Activated naive CD4-positive, alpha-beta T cell (primary cell): Measurements from ENCODE around the gene FAM229B.

ENCODE experiments used
- DNase-seq, 4 experiments: peaks; one replicate each; lab custom pipeline; 2025; lab: John Stamatoyannopoulos, UW

Gene FAM229B

DNA sequence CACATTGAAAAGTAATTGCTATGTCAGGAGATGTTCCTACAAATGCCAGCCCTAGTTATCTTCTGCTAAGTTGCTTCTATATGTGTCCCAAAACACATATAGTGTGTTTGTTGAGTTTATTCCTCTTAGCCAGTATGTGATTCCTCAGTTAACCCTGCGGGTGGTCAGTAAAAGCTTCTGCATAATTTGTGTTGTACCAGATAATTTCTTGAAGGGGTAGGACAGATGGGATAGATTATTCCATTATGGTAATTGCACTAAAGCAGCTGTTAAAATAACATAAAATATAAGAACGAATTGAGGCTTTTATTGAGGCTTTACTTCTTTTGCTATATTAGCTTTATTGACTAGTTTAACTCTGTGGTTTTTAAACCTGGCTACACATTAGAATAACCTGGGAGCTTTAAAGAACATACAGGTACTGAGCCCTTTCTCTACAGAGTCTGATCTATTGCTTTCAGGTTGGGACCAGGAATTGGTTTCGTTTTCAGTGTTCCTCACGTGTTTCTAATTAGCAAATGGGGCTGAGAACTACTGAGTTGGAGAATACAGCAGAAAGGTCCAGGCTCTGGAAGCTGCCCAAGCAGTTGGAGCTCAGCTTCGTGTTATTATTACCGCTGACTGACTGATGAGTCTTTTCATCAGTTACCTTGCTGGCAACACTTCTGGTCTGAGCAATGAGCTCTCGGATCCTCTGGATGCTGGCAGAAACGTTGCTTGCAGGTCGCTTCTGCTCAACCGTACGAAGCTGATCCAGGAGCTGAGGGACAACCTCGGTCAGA is 56.9 kb downstream of the FAM229B start:
- no peak for DNase-seq

DNA sequence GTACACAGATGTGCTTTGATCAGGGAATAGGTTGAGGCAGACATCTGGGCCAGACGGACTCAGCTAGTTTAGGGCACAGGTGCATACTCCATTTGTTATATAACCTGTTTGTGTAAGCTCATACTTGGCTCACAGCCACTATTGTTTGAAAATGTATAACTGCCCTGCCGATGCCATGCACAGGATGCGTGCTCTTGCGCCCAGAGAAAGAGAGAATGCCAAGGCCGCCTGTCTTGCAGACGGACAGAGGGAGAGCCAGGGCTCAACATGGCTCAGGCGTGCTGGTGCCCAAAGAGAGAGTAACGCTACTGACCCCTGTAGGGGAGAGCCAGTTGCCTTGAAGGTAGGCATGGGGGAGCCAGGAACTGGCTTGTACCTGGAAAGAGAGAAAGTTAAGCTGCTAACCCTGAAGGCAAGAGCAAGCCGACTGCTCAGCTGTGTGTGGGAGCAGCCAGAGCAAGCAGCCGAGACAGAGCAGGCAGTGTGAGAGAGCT is 57.7 kb downstream of the FAM229B start:
- DNase-seq: no peak

- no peak for DNase-seq
Observed at GRCh38 chr6:112148103-112148502, 60.7 kb downstream of the FAM229B start.

GRCh38 chr6:112149236-112149635 is 61.8 kb downstream of the FAM229B start:
- no peak for DNase-seq

- DNase-seq: no peak
Observed at GRCh38 chr6:112149719-112150263, 62.4 kb downstream of the FAM229B start.

DNA sequence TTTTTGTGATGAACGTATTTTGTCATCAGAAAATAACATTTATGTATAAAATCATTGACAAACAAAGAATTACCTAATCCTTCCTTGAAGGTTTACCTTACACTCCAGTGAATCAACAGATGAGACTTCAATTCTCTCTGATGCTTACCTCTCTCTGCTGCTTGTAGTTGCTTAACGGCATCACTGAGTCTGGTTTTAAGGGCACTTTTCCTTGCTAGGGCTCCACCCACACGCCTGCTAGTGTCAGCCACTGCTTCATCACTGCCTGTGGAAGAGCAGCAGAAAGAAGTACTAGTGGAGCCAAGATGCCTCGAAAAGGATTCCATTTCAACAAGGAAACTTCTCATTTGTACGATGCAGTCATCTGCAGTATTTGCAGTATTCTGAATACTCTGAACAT is 63.0 kb downstream of the FAM229B start:
- DNase-seq: no peak
